ENCODE data around the gene CDC42BPA. TPM values are rescaled to one million over a fixed set of nuclear protein-coding genes. Genes with fewer than 3 reads are reported as not detected.

CDC42BPA gene
- total RNA-seq, 2 experiments from 2014 or later = 1.8 to 2.1 TPM

DNA sequence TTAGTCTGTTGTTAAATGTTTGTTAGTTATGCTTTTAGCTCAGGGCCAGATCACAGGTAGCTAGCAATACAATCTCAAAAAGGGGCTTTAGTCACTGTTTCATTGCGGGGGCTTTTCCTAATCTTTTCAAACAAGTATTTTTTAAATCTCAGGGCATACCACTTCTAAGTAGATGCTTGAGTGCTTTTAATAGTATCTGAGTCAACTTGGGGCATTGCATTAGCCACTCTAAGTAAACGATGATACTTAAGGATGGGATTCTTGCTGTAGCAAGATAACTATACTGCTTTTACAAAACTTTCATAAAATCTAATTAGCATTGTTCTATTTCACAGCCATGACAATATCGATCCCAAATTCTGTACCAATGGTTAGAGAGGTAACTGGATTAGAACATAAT lies 11.6 kb downstream of the CDC42BPA start:
- H3K27me3 Mint-ChIP-seq = peaks cover 15% of the 10 kb centered on the region

DNA sequence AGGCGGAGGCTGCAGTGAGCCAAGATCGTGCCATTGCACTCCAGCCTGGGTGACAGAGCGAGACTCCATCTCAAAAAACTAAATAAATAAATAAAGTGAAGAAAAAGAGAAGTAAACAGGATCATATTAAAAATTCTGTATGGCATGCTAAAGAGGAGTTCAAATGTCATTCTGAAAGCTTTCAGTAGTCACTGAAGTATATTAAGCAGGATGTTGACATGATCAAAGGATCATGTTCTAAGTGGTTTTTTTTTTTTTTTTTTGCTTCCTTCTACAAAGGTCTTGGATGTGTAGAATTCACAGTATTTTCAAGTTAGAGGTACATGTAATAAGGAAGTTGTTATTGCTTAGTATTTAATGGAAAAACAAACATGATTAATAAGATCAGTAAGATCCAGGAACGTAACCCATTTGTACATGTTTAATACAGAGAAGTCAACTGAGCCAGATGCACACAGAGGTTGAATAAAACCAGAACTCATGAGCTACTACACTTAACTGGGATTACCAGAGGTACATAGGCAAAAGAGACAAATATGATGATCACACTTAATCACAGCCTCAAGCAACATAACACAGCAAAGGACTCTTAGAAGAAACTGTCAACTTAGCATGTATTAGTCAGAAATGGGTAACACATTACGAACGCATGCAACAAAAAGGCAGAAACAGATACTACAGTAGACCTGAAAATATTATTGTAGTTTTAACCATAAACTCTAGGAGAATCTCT lies 12.2 kb downstream of the CDC42BPA start:
- Mint-ChIP-seq H3K9me3 (no peaks in the 10 kb centered on the region), H3K27me3 (peaks cover 14% of the 10 kb centered on the region), H3K27ac (no peak overlapping the region), H3K36me3 (ENCODE audit: low read depth) (no peaks in the 10 kb centered on the region), H3K4me3 (no peak overlapping the region), H3K4me1 (ENCODE audit: low read depth) (peaks cover 3% of the 10 kb centered on the region)
- ChIA-PET POLR2A (no interaction called here), CTCF (no interaction called here)
- intact Hi-C loops (cut with micrococcal nuclease) = no loop called here
- DNase-seq = no peak
- no peak for ATAC-seq
- TF ChIP-seq, protein P1, sequence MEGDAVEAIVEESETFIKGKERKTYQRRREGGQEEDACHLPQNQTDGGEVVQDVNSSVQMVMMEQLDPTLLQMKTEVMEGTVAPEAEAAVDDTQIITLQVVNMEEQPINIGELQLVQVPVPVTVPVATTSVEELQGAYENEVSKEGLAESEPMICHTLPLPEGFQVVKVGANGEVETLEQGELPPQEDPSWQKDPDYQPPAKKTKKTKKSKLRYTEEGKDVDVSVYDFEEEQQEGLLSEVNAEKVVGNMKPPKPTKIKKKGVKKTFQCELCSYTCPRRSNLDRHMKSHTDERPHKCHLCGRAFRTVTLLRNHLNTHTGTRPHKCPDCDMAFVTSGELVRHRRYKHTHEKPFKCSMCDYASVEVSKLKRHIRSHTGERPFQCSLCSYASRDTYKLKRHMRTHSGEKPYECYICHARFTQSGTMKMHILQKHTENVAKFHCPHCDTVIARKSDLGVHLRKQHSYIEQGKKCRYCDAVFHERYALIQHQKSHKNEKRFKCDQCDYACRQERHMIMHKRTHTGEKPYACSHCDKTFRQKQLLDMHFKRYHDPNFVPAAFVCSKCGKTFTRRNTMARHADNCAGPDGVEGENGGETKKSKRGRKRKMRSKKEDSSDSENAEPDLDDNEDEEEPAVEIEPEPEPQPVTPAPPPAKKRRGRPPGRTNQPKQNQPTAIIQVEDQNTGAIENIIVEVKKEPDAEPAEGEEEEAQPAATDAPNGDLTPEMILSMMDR (IDR thresholded peaks at IDR 0.05) = no peak

More for the DNA sequence above, 11.6 kb downstream of the CDC42BPA start:
- TF ChIP-seq, protein P1 (IDR thresholded peaks at IDR 0.05) = no peak
- DNase-seq (no peak), ATAC-seq (no peak)
- POLR2A ChIA-PET = no interaction called here
- intact Hi-C loops (cut with micrococcal nuclease) = no loop called here
- Mint-ChIP-seq H3K4me1 (ENCODE audit: low read depth) (peaks cover 3% of the 10 kb centered on the region), H3K4me3 (no peak overlapping the region), H3K9me3 (no peaks in the 10 kb centered on the region), H3K36me3 (ENCODE audit: low read depth) (no peaks in the 10 kb centered on the region), H3K27ac (no peak overlapping the region)
- CTCF ChIA-PET = no interaction called here

DNA sequence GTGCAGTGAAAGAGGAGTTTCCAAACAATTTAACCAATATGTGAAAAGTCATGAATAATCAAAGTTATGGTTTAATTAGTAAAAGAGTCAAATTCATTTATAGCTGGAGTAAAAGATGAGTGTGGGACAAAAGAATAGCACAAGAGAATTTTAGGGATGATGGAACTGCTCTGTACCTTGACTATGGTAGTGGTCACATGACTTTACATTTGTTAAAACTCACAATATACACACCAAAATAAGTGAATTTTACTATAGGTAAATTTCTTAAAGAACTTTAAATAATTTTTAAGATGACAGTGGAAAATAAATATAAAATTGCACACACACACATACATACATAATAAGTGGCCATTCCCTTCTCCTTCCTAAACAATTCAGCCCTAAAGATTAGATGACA lies 13.6 kb downstream of the CDC42BPA start:
- Mint-ChIP-seq H3K27ac (no peak overlapping the region), H3K27me3 (peaks cover 18% of the 10 kb centered on the region), H3K4me1 (ENCODE audit: low read depth) (peaks cover 3% of the 10 kb centered on the region), H3K4me3 (no peak overlapping the region), H3K36me3 (ENCODE audit: low read depth) (no peaks in the 10 kb centered on the region), H3K9me3 (no peaks in the 10 kb centered on the region)
- DNase-seq (no peak), ATAC-seq (no peak)
- intact Hi-C loops (cut with micrococcal nuclease) = no loop called here
- ChIA-PET CTCF (no interaction called here), POLR2A (no interaction called here)
- TF ChIP-seq, protein P1 (IDR thresholded peaks at IDR 0.05) = no peak

DNA sequence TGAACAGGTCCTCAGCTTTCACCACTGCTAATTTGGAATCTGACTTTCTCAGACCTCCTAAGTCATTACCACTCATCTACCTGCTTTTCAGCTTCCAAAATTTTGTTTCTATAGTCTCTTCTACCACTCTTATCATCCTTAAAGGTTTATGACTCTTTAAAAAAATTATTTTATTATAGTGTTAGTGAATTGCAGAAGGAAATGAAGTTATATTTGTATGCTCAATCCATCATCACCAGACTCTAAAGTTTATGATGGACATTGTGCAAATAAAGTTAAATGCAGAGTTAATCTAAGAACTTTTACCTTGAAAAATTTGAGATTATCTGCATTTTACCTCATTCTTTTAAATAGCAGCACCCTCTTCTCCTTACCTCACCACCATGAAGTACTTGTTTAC lies 14.6 kb downstream of the CDC42BPA start:
- POLR2A ChIA-PET = no interaction called here
- DNase-seq (no peak), ATAC-seq (no peak)
- peaks cover 18% of the 10 kb centered on the region for H3K27me3 Mint-ChIP-seq
- no peaks in the 10 kb centered on the region for H3K36me3 Mint-ChIP-seq (ENCODE audit: low read depth)
- TF ChIP-seq, protein P1 (IDR thresholded peaks at IDR 0.05) = no peak
- no peak overlapping the region for H3K4me3 Mint-ChIP-seq
- H3K9me3 Mint-ChIP-seq = no peaks in the 10 kb centered on the region
- peaks cover 3% of the 10 kb centered on the region for H3K4me1 Mint-ChIP-seq (ENCODE audit: low read depth)
- intact Hi-C loops (cut with micrococcal nuclease) = no loop called here
- no peak overlapping the region for H3K27ac Mint-ChIP-seq
- CTCF ChIA-PET = no interaction called here

DNA sequence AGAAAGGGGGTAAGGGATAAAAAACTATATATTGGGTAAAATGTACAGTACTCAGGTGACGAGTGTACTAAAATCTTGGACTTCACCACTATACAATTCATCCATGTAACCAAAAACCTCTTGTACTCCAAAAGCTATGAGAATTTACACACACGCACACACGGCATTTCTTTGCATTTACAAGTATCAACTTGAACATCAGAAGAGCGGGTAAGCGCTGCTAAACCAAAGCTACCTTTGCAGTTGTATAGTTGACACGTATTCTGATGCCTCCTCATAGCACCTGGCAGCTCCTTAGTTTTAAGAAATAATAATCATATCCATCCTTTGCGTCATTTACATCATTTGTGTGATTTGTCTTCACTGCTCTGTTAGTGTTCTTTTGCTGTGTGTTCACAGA lies 17.6 kb downstream of the CDC42BPA start:
- Mint-ChIP-seq H3K27me3 (peaks cover 20% of the 10 kb centered on the region), H3K4me1 (ENCODE audit: low read depth) (no peaks in the 10 kb centered on the region), H3K27ac (no peak overlapping the region), H3K9me3 (no peaks in the 10 kb centered on the region), H3K4me3 (no peak overlapping the region), H3K36me3 (ENCODE audit: low read depth) (no peaks in the 10 kb centered on the region)
- no peak for DNase-seq
- TF ChIP-seq, protein P1 (IDR thresholded peaks at IDR 0.05) = no peak
- ATAC-seq = no peak
- POLR2A ChIA-PET = no interaction called here
- CTCF ChIA-PET = no interaction called here
- intact Hi-C loops (cut with micrococcal nuclease) = no loop called here

All from activated CD8-positive, alpha-beta T cell treated with anti-CD3 and anti-CD28 coated beads for 36 hours (primary cell).